Measurements from ENCODE around the gene ORMDL2.

The ORMDL2 gene

GRCh38 chr12:55817345-55818139 is at the start of gene ORMDL2, which contains the start of gene SARNP:
ORMDL2 (plus strand) TSS chr12:55818041; CDS start chr12:55819000, 959 bp downstream.
SARNP (minus strand) TSS chr12:55817724; CDS start chr12:55817701, 23 bp downstream.
- H3K4me3 ChIP-seq (ENCODE audit: low read depth, low read length), result peak within 1 kb of the TSS; percentile 74
- TF ChIP-seq CTCF (IDR thresholded peaks at IDR 0.05; ENCODE audit: low read depth, low read length, missing control alignments), result no peak
- in situ Hi-C loops (cut with HindIII; ENCODE audit: low sequenced_read_pairs), result no loop called here
- peak; percentile 100 for DNase-seq (ENCODE audit: low read depth)

- no peak for DNase-seq (ENCODE audit: low read depth)
- no peak for TF ChIP-seq CTCF (IDR thresholded peaks at IDR 0.05; ENCODE audit: low read depth, low read length, missing control alignments)
- in situ Hi-C loops (cut with HindIII; ENCODE audit: low sequenced_read_pairs), result no loop called here
- H3K4me3 ChIP-seq (ENCODE audit: low read depth, low read length), result no peak overlapping the region
Observed at GRCh38 chr12:55771736-55772135, 46.1 kb upstream of the ORMDL2 start.

GRCh38 chr12:55777856-55778255 is 40.0 kb upstream of the ORMDL2 start:
- no peak for TF ChIP-seq CTCF (IDR thresholded peaks at IDR 0.05; ENCODE audit: low read depth, low read length, missing control alignments)
- no peak overlapping the region for H3K4me3 ChIP-seq (ENCODE audit: low read depth, low read length)
- in situ Hi-C loops (cut with HindIII; ENCODE audit: low sequenced_read_pairs), result no loop called here
- DNase-seq (ENCODE audit: low read depth), result no peak

- in situ Hi-C loops (cut with HindIII; ENCODE audit: low sequenced_read_pairs), result no loop called here
- DNase-seq (ENCODE audit: low read depth), result no peak
- H3K4me3 ChIP-seq (ENCODE audit: low read depth, low read length), result no peak overlapping the region
- TF ChIP-seq CTCF (IDR thresholded peaks at IDR 0.05; ENCODE audit: low read depth, low read length, missing control alignments), result no peak
Observed at GRCh38 chr12:55780685-55781084, 37.2 kb upstream of the ORMDL2 start.

GRCh38 chr12:55788546-55788945 is 29.3 kb upstream of the ORMDL2 start:
- no peak for DNase-seq (ENCODE audit: low read depth)
- no peak for TF ChIP-seq CTCF (IDR thresholded peaks at IDR 0.05; ENCODE audit: low read depth, low read length, missing control alignments)
- in situ Hi-C loops (cut with HindIII; ENCODE audit: low sequenced_read_pairs), result no loop called here
- H3K4me3 ChIP-seq (ENCODE audit: low read depth, low read length), result no peak overlapping the region

GRCh38 chr12:55789171-55789570 is 28.7 kb upstream of the ORMDL2 start:
- no peak overlapping the region for H3K4me3 ChIP-seq (ENCODE audit: low read depth, low read length)
- no peak for TF ChIP-seq CTCF (IDR thresholded peaks at IDR 0.05; ENCODE audit: low read depth, low read length, missing control alignments)
- in situ Hi-C loops (cut with HindIII; ENCODE audit: low sequenced_read_pairs), result no loop called here
- DNase-seq (ENCODE audit: low read depth), result no peak

Data from astrocyte of the cerebellum (primary cell).